Neural crest cell (in vitro differentiated cells): ENCODE data around the gene MAST4. TPM values are rescaled to one million over a fixed set of nuclear protein-coding genes. Genes with fewer than 3 reads are reported as not detected.

Experiments
- DNase-seq: peaks from one replicate; pipeline ENCODE4 v3.0.0; 2021; ENCODE audit warnings: low read depth, mixed read lengths, low spot score
- H3K27ac Mint-ChIP-seq: one replicate; pipeline ENCODE4 v1.8.0; 2021; ENCODE audit warnings: mild to moderate bottlenecking, mixed read lengths; ENCODE audit not compliant: unreplicated experiment
- H3K27me3 Mint-ChIP-seq: 2 replicates; pipeline ENCODE4 v1.8.0; 2021; ENCODE audit warnings: low read depth, mild to moderate bottlenecking, mixed read lengths
- H3K36me3 Mint-ChIP-seq: 2 replicates; pipeline ENCODE4 v1.8.0; 2021; ENCODE audit warnings: low read depth, mild to moderate bottlenecking, mixed read lengths
- H3K4me1 Mint-ChIP-seq: 2 replicates; pipeline ENCODE4 v1.8.0; 2021; ENCODE audit warnings: mixed read lengths
- H3K4me3 Mint-ChIP-seq: one replicate; pipeline ENCODE4 v1.8.0; 2021; ENCODE audit warnings: mild to moderate bottlenecking, mixed read lengths
- H3K9me3 Mint-ChIP-seq: 2 replicates; pipeline ENCODE4 v1.8.0; 2021; ENCODE audit warnings: mixed read lengths
- CTCF ChIP-seq: fragments of 200-600 bp; sonication (generic); conservative IDR thresholded peaks from 2 replicates; pipeline ENCODE4 v1.5.0; 2021; ENCODE audit warnings: antibody characterized with exemption, mild to moderate bottlenecking
- total RNA-seq: library from RNA; stranded (reverse); gene quantifications from 2 replicates; pipeline ENCODE4 v1.2.1, GENCODE V29; 2021

The MAST4 gene
- total RNA-seq, 1 donor from 2014 or later, result 7.3 TPM

- no peak for TF ChIP-seq CTCF
- DNase-seq, result no peak
- no peak overlapping the region for H3K27ac Mint-ChIP-seq
- no peaks in the 10 kb centered on the region for H3K27me3 Mint-ChIP-seq
- H3K36me3 Mint-ChIP-seq, result peaks cover 3% of the 10 kb centered on the region
- H3K9me3 Mint-ChIP-seq, result peaks cover 3% of the 10 kb centered on the region
- H3K4me3 Mint-ChIP-seq, result no peak overlapping the region
- H3K4me1 Mint-ChIP-seq, result peaks cover 14% of the 10 kb centered on the region
Measured at GRCh38 chr5:67061511-67061910, 465.3 kb downstream of the MAST4 start.

- H3K9me3 Mint-ChIP-seq, result peaks cover 3% of the 10 kb centered on the region
- no peak overlapping the region for H3K4me3 Mint-ChIP-seq
- TF ChIP-seq CTCF, result no peak
- H3K27ac Mint-ChIP-seq, result no peak overlapping the region
- H3K27me3 Mint-ChIP-seq, result no peaks in the 10 kb centered on the region
- no peak for DNase-seq
- peaks cover 19% of the 10 kb centered on the region for H3K4me1 Mint-ChIP-seq
- H3K36me3 Mint-ChIP-seq, result peaks cover 3% of the 10 kb centered on the region
Measured at GRCh38 chr5:67063055-67063454, 466.9 kb downstream of the MAST4 start.

GRCh38 chr5:67063791-67064190 lies 467.6 kb downstream of the MAST4 start:
- no peaks in the 10 kb centered on the region for H3K27me3 Mint-ChIP-seq
- no peak for DNase-seq
- no peak overlapping the region for H3K27ac Mint-ChIP-seq
- peaks cover 15% of the 10 kb centered on the region for H3K4me1 Mint-ChIP-seq
- TF ChIP-seq CTCF, result no peak
- H3K9me3 Mint-ChIP-seq, result peaks cover 3% of the 10 kb centered on the region
- H3K36me3 Mint-ChIP-seq, result peaks cover 3% of the 10 kb centered on the region
- no peak overlapping the region for H3K4me3 Mint-ChIP-seq

GRCh38 chr5:67065237-67065636 lies 469.0 kb downstream of the MAST4 start:
- no peak for DNase-seq
- TF ChIP-seq CTCF, result no peak
- H3K4me1 Mint-ChIP-seq, result peaks cover 15% of the 10 kb centered on the region
- peaks cover 3% of the 10 kb centered on the region for H3K9me3 Mint-ChIP-seq
- no peaks in the 10 kb centered on the region for H3K27me3 Mint-ChIP-seq
- no peak overlapping the region for H3K4me3 Mint-ChIP-seq
- no peak overlapping the region for H3K27ac Mint-ChIP-seq
- peaks cover 3% of the 10 kb centered on the region for H3K36me3 Mint-ChIP-seq

GRCh38 chr5:67065696-67066095 lies 469.5 kb downstream of the MAST4 start:
- Mint-ChIP-seq H3K36me3 (peaks cover 3% of the 10 kb centered on the region), H3K4me1 (peaks cover 15% of the 10 kb centered on the region), H3K27me3 (no peaks in the 10 kb centered on the region), H3K4me3 (no peak overlapping the region), H3K9me3 (peaks cover 3% of the 10 kb centered on the region), H3K27ac (no peak overlapping the region)
- TF ChIP-seq CTCF, result no peak
- DNase-seq, result no peak

- Mint-ChIP-seq H3K27me3 (no peaks in the 10 kb centered on the region), H3K36me3 (peaks cover 3% of the 10 kb centered on the region), H3K4me3 (no peak overlapping the region), H3K4me1 (peaks cover 15% of the 10 kb centered on the region), H3K27ac (no peak overlapping the region), H3K9me3 (peaks cover 3% of the 10 kb centered on the region)
- DNase-seq, result no peak
- no peak for TF ChIP-seq CTCF
Measured at GRCh38 chr5:67066815-67067214, 470.6 kb downstream of the MAST4 start.
